Peyer's patch (tissue), 4 donors: ENCODE measurements around the gene KAZN. TPM values are rescaled to one million over a fixed set of nuclear protein-coding genes. Genes with fewer than 3 reads are reported as not detected.

Experiments used
- DNase-seq, 3 donors: peaks; one replicate each; pipeline ENCODE4 v3.0.0-alpha.2; 2017 to 2019
- H3K27ac ChIP-seq, 4 donors: fragments of 200-600 bp; sonication (generic); one replicate each; pipeline ENCODE4 v1.5.1; 2016 to 2019
- H3K27me3 ChIP-seq, 2 donors: fragments of 200-600 bp; sonication (generic); one replicate each; pipeline ENCODE4 v1.5.1; 2019
- H3K36me3 ChIP-seq, 3 donors: fragments of 200-600 bp; sonication (generic); one replicate each; pipeline ENCODE4 v1.5.1; 2016 to 2019
- H3K4me1 ChIP-seq, 4 donors: fragments of 200-600 bp; sonication (generic); one replicate each; pipeline ENCODE4 v1.5.1; 2016 to 2019
- H3K4me3 ChIP-seq, 4 donors: fragments of 200-600 bp; sonication (generic); 1 replicate in 3 of 4; 2 replicates in 1 of 4; pipeline ENCODE4 v1.5.1; 2016 to 2019; ENCODE audit warnings: mild to moderate bottlenecking in 1 of 4
- H3K9me3 ChIP-seq, 4 donors: fragments of 200-600 bp; sonication (generic); one replicate each; pipeline ENCODE4 v1.5.1; 2016 to 2019; ENCODE audit warnings: mild to moderate bottlenecking in 1 of 4
- CTCF ChIP-seq, 6 experiments: fragments of 450-650 bp in 4 of 6; fragments of 200-600 bp in 2 of 6; sonication (generic) in 1 of 6; IDR thresholded peaks; one replicate each; pipeline ENCODE4 v1.5.1; 2017 to 2019; ENCODE audit warnings: antibody characterized with exemption in 6 of 6, mild to moderate bottlenecking in 3 of 6, moderate library complexity in 1 of 6
- POLR2A ChIP-seq, 2 donors: fragments of 450-650 bp; IDR thresholded peaks; one replicate each; pipeline ENCODE4 v1.5.1; 2017; ENCODE audit warnings: antibody characterized with exemption in 2 of 2, mild to moderate bottlenecking in 2 of 2, moderate library complexity in 2 of 2
- total RNA-seq, 4 donors: library from RNA; depleted of rRNA; stranded (reverse); fragments of >200 nt; gene quantifications; one replicate each; pipeline ENCODE4 v1.1.0, GENCODE V29; 2016

KAZN gene
- total RNA-seq, 4 donors from 2014 or later = 14.9 to 25.5 (median 21.7) TPM

- Histone ChIP-seq H3K27ac (no peak overlapping the region), H3K9me3 (no peaks in the 10 kb centered on the region), H3K36me3 (no peaks in the 10 kb centered on the region), H3K4me3 (no peak overlapping the region), H3K4me1 (no peaks in the 10 kb centered on the region), H3K27me3 (no peaks in the 10 kb centered on the region)
- TF ChIP-seq CTCF (IDR thresholded peaks at IDR 0.05) = no peak
- TF ChIP-seq POLR2A (IDR thresholded peaks at IDR 0.05) = no peak
- DNase-seq = no peak
Measured at GRCh38 chr1:14987829-14988603, 389.5 kb downstream of the KAZN start.

- Histone ChIP-seq H3K9me3 (no peaks in the 10 kb centered on the region), H3K4me1 (no peaks in the 10 kb centered on the region), H3K36me3 (no peaks in the 10 kb centered on the region), H3K27ac (no peak overlapping the region), H3K27me3 (no peaks in the 10 kb centered on the region), H3K4me3 (no peak overlapping the region)
- no peak for DNase-seq
- TF ChIP-seq CTCF (IDR thresholded peaks at IDR 0.05) = no peak
- TF ChIP-seq POLR2A (IDR thresholded peaks at IDR 0.05) = no peak
Measured at GRCh38 chr1:14988636-14989035, 390.2 kb downstream of the KAZN start.

GRCh38 chr1:14989931-14990728, 391.6 kb downstream of the KAZN start:
- no peaks in the 10 kb centered on the region for H3K4me1 ChIP-seq
- H3K36me3 ChIP-seq = no peaks in the 10 kb centered on the region
- no peak for DNase-seq
- H3K27ac ChIP-seq = no peak overlapping the region
- TF ChIP-seq CTCF (IDR thresholded peaks at IDR 0.05) (no peak), POLR2A (IDR thresholded peaks at IDR 0.05) (no peak)
- H3K9me3 ChIP-seq = no peaks in the 10 kb centered on the region
- no peak overlapping the region for H3K4me3 ChIP-seq
- no peaks in the 10 kb centered on the region for H3K27me3 ChIP-seq

- DNase-seq = no peak
- no peak overlapping the region for H3K4me3 ChIP-seq
- H3K27ac ChIP-seq = no peak overlapping the region
- TF ChIP-seq POLR2A (IDR thresholded peaks at IDR 0.05) (no peak), CTCF (IDR thresholded peaks at IDR 0.05) (no peak)
- H3K4me1 ChIP-seq = no peaks in the 10 kb centered on the region
- H3K27me3 ChIP-seq = no peaks in the 10 kb centered on the region
- H3K36me3 ChIP-seq = no peaks in the 10 kb centered on the region
- no peaks in the 10 kb centered on the region for H3K9me3 ChIP-seq
Measured at GRCh38 chr1:14993414-14993813, 394.9 kb downstream of the KAZN start.

GRCh38 chr1:14994148-14994547, 395.7 kb downstream of the KAZN start:
- TF ChIP-seq CTCF (IDR thresholded peaks at IDR 0.05) (no peak), POLR2A (IDR thresholded peaks at IDR 0.05) (no peak)
- no peak overlapping the region for H3K4me3 ChIP-seq
- no peaks in the 10 kb centered on the region for H3K36me3 ChIP-seq
- H3K4me1 ChIP-seq = no peaks in the 10 kb centered on the region
- H3K27ac ChIP-seq = no peak overlapping the region
- H3K27me3 ChIP-seq = no peaks in the 10 kb centered on the region
- DNase-seq = no peak
- H3K9me3 ChIP-seq = no peaks in the 10 kb centered on the region
